ENCODE results near the gene LRRK2. TPM values are rescaled to one million over a fixed set of nuclear protein-coding genes. Genes with fewer than 3 reads are reported as not detected.

LRRK2 gene
- total RNA-seq, 1 donor from 2014 or later = 0.35 TPM

DNA sequence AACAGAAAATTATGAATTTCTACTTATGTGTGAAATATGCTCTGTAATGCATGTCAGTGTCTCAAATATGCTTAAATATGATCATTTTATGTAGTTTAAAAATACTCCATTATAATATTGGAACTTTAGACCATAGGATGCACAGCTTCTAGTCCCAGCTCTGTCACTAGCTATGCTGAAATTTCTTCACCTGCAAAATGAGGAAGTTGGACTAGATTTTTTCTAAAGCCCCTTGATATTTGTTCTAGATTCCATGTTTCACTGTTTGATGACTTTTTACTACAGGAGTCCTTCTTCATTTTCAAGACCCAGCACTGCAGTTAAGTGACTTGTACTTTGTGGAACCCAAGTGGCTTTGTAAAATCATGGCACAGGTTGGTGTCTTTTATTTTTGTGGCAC lies 90.1 kb downstream of the LRRK2 start:
- H3K27me3 Mint-ChIP-seq (ENCODE audit: low read depth) = no peaks in the 10 kb centered on the region
- H3K9me3 Mint-ChIP-seq (ENCODE audit: low read depth) = no peaks in the 10 kb centered on the region
- H3K4me1 Mint-ChIP-seq (ENCODE audit: low read depth) = no peaks in the 10 kb centered on the region
- H3K36me3 Mint-ChIP-seq (ENCODE audit: low read depth) = no peaks in the 10 kb centered on the region
- H3K27ac Mint-ChIP-seq (ENCODE audit: unreplicated experiment) = no peak overlapping the region
- DNase-seq (ENCODE audit: low spot score) = no peak
- TF ChIP-seq, protein P1, sequence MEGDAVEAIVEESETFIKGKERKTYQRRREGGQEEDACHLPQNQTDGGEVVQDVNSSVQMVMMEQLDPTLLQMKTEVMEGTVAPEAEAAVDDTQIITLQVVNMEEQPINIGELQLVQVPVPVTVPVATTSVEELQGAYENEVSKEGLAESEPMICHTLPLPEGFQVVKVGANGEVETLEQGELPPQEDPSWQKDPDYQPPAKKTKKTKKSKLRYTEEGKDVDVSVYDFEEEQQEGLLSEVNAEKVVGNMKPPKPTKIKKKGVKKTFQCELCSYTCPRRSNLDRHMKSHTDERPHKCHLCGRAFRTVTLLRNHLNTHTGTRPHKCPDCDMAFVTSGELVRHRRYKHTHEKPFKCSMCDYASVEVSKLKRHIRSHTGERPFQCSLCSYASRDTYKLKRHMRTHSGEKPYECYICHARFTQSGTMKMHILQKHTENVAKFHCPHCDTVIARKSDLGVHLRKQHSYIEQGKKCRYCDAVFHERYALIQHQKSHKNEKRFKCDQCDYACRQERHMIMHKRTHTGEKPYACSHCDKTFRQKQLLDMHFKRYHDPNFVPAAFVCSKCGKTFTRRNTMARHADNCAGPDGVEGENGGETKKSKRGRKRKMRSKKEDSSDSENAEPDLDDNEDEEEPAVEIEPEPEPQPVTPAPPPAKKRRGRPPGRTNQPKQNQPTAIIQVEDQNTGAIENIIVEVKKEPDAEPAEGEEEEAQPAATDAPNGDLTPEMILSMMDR (IDR thresholded peaks at IDR 0.05) = no peak
- no peak overlapping the region for H3K4me3 Mint-ChIP-seq (ENCODE audit: unreplicated experiment)

DNA sequence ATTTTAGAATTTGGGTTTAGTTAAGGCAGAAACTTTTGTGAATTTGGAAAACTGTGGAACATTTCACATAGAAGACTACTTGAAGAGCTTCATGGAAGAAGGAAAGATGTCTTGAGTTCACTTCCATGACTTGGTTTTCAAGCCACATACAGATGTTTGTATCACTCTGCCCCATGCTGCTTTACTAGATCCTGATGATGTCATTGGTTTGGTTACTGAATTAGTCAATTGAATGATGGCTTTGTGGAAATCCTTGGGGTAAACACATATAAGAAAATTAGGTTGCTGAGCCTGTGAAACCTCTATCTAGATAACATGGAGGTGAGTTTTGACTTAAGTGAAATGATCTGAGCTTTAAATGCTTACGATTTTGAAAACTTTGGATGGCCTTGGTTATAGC lies 90.6 kb downstream of the LRRK2 start:
- Mint-ChIP-seq H3K9me3 (ENCODE audit: low read depth) (no peaks in the 10 kb centered on the region), H3K27ac (ENCODE audit: unreplicated experiment) (no peak overlapping the region), H3K36me3 (ENCODE audit: low read depth) (no peaks in the 10 kb centered on the region), H3K4me3 (ENCODE audit: unreplicated experiment) (no peak overlapping the region), H3K27me3 (ENCODE audit: low read depth) (no peaks in the 10 kb centered on the region), H3K4me1 (ENCODE audit: low read depth) (no peaks in the 10 kb centered on the region)
- DNase-seq (ENCODE audit: low spot score) = no peak
- TF ChIP-seq, protein P1 (IDR thresholded peaks at IDR 0.05) = no peak

DNA sequence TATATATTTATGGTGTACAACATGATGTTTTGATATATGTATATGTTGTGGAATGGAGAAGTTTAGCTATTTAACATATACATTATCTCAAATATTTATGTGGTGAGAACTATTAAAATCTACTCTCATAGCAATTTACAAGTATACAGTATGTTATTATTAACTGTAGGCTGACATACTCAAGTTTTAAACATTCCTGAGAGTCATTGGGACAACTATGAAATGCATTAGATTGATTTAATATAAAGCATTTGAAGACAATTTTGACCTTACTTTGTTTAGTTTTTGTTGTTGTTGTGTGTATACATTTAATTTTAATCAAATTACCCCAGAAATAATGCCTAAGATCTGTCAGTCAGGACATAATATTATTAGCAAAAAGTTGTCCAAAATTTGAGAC lies 99.5 kb downstream of the LRRK2 start:
- no peaks in the 10 kb centered on the region for H3K36me3 Mint-ChIP-seq (ENCODE audit: low read depth)
- TF ChIP-seq, protein P1 (IDR thresholded peaks at IDR 0.05) = no peak
- H3K27ac Mint-ChIP-seq (ENCODE audit: unreplicated experiment) = no peak overlapping the region

DNA sequence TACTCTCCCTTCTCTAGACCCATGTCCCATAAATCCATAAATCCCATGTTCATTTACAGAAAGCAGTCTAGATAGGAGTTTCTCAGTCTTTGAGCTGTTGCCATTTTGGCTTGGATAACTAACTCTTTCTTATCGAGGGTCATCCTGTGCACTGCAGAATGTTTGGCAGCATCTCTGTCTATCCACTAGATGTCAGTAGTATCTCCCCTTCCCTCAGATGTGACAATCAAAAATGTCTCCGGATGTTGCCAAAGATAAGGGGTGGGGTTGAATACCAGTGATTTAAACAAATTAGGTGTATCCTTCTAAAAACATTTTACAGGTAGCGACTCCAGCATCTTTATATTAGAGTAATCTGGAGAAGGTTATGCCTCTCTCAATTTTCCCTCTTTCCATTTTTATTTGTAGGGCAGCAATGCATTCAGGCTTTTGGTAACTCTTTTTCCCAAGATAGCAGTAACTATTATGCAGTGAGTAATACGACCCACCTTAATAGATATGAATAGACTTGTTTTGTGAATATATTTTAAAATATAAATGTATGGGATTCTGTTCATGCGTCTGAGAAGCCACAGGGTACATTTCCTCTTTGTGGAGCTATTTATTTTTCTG lies 100.7 kb downstream of the LRRK2 start:
- no peak for DNase-seq (ENCODE audit: low spot score)
- H3K9me3 Mint-ChIP-seq (ENCODE audit: low read depth) = peaks cover 8% of the 10 kb centered on the region

More for the DNA sequence above, 99.5 kb downstream of the LRRK2 start:
- Mint-ChIP-seq H3K9me3 (ENCODE audit: low read depth) (no peaks in the 10 kb centered on the region), H3K4me1 (ENCODE audit: low read depth) (no peaks in the 10 kb centered on the region), H3K27me3 (ENCODE audit: low read depth) (peaks cover 2% of the 10 kb centered on the region), H3K4me3 (ENCODE audit: unreplicated experiment) (no peak overlapping the region)
- no peak for DNase-seq (ENCODE audit: low spot score)

DNA sequence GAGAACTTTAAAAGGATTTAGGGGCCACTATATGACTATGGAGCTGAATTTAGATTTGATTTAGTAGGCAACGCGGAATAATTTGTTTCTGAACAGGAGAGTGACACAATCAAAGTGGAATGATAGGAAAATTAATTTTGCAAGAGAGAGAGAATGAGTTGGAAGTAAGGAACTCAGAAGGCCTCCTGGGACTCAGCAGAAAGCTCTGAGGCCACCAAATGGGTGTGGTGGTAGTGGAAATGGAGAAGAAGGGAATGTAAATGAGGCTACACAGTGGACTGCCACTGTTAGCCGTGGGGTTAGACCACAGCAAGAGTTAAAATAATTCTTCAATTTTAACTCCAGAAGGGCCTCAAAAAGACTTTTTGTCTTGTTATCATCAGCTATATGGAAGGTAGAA lies 102.7 kb downstream of the LRRK2 start:
- Mint-ChIP-seq H3K27me3 (ENCODE audit: low read depth) (no peaks in the 10 kb centered on the region), H3K27ac (ENCODE audit: unreplicated experiment) (no peak overlapping the region), H3K36me3 (ENCODE audit: low read depth) (peaks cover 3% of the 10 kb centered on the region), H3K9me3 (ENCODE audit: low read depth) (peaks cover 21% of the 10 kb centered on the region), H3K4me1 (ENCODE audit: low read depth) (no peaks in the 10 kb centered on the region), H3K4me3 (ENCODE audit: unreplicated experiment) (no peak overlapping the region)
- DNase-seq (ENCODE audit: low spot score) = no peak
- TF ChIP-seq, protein P1 (IDR thresholded peaks at IDR 0.05) = no peak

More for the DNA sequence above, 100.7 kb downstream of the LRRK2 start:
- no peaks in the 10 kb centered on the region for H3K36me3 Mint-ChIP-seq (ENCODE audit: low read depth)
- H3K4me1 Mint-ChIP-seq (ENCODE audit: low read depth) = no peaks in the 10 kb centered on the region
- H3K4me3 Mint-ChIP-seq (ENCODE audit: unreplicated experiment) = no peak overlapping the region
- TF ChIP-seq, protein P1 (IDR thresholded peaks at IDR 0.05) = peak; percentile 78
- H3K27ac Mint-ChIP-seq (ENCODE audit: unreplicated experiment) = no peak overlapping the region
- peaks cover 2% of the 10 kb centered on the region for H3K27me3 Mint-ChIP-seq (ENCODE audit: low read depth)
